OCI-LY7 (cell line): Measurements from ENCODE around the gene GIPC2. TPM values are rescaled to one million over a fixed set of nuclear protein-coding genes. Genes with fewer than 3 reads are reported as not detected.

Experiments used
- BruUV-seq: library from RNA; stranded (reverse); fragments of 400-500 nt; replicated peaks from 2 replicates; lab custom pipeline; 2021; lab: Mats Ljungman, UMichigan
- CTCF ChIA-PET: fragments of 300-600 bp; sonication (Branson Sonifier 250); formaldehyde crosslinking; loops from one replicate; lab custom pipeline; 2022; ENCODE audit warnings: antibody characterized with exemption; ENCODE audit not compliant: unreplicated experiment; lab: Charles Lee
- POLR2A ChIA-PET: fragments of 300-600 bp; sonication (Branson Sonifier 250); formaldehyde crosslinking; loops from one replicate; lab custom pipeline; 2022; ENCODE audit warnings: antibody characterized with exemption; lab: Charles Lee
- DNase-seq: peaks from one replicate; pipeline ENCODE4 v3.0.0-alpha.2; 2015; ENCODE audit warnings: low spot score
- H2AFZ ChIP-seq: fragments of 200-600 bp; sonication (generic), shearing (Covaris generic); 2 replicates; pipeline ENCODE4 v1.6.1; 2014; ENCODE audit warnings: mild to moderate bottlenecking, antibody characterized with exemption, low read length, moderate library complexity
- H3K27ac ChIP-seq: fragments of 200-600 bp; sonication (generic); 2 replicates; pipeline ENCODE4 v1.5.1; 2014; ENCODE audit warnings: mixed run types, low read depth, mild to moderate bottlenecking, moderate library complexity, low read length, inconsistent platforms; ENCODE audit not compliant: poor library complexity, severe bottlenecking
- H3K36me3 ChIP-seq: fragments of 200-600 bp; sonication (generic); 2 replicates; pipeline ENCODE4 v1.6.1; 2014; ENCODE audit warnings: mild to moderate bottlenecking, antibody characterized with exemption, low read length, moderate library complexity, mixed read lengths; ENCODE audit not compliant: insufficient read depth
- H3K4me1 ChIP-seq: fragments of 200-600 bp; sonication (generic); 2 replicates; pipeline ENCODE4 v1.5.1; 2014; ENCODE audit warnings: mild to moderate bottlenecking, low read length; ENCODE audit not compliant: insufficient read depth, poor library complexity, severe bottlenecking
- H3K4me2 ChIP-seq: fragments of 200-600 bp; sonication (generic); 2 replicates; pipeline ENCODE4 v1.6.1; 2014; ENCODE audit warnings: mild to moderate bottlenecking, low read length
- H3K4me3 ChIP-seq: fragments of 200-600 bp; sonication (generic); 2 replicates; pipeline ENCODE4 v1.5.1; 2014; ENCODE audit warnings: mild to moderate bottlenecking, low read depth, low read length; ENCODE audit not compliant: poor library complexity, severe bottlenecking
- H3K79me2 ChIP-seq: fragments of 200-600 bp; sonication (generic); 2 replicates; pipeline ENCODE4 v1.6.1; 2016; ENCODE audit warnings: low read depth, mild to moderate bottlenecking, low read length, moderate library complexity, mixed read lengths; ENCODE audit not compliant: insufficient read depth
- H3K9me2 ChIP-seq: fragments of 200-600 bp; sonication (generic); 2 replicates; pipeline ENCODE4 v1.6.1; 2016; ENCODE audit warnings: mild to moderate bottlenecking, low read length, mixed read lengths; ENCODE audit not compliant: insufficient read depth
- H3K9me3 ChIP-seq: fragments of 200-600 bp; sonication (generic); 2 replicates; pipeline ENCODE4 v1.6.1; 2014; ENCODE audit warnings: mild to moderate bottlenecking, mixed run types, low read length, mixed read lengths
- H4K20me1 ChIP-seq: fragments of 200-600 bp; sonication (generic); 2 replicates; pipeline ENCODE4 v1.6.1; 2014; ENCODE audit warnings: mild to moderate bottlenecking, antibody characterized with exemption, low read length, moderate library complexity, mixed read lengths; ENCODE audit not compliant: insufficient read depth
- CTCF ChIP-seq: fragments of 200-600 bp; sonication (generic); conservative IDR thresholded peaks from 2 replicates; pipeline ENCODE4 v1.5.1; 2014; ENCODE audit warnings: mild to moderate bottlenecking, antibody characterized with exemption, low read length, moderate library complexity, mixed read lengths
- EZH2phosphoT487 ChIP-seq: fragments of 200-600 bp; sonication (generic); IDR thresholded peaks from 2 replicates; pipeline ENCODE4 v1.6.1; 2018; ENCODE audit warnings: low read depth, borderline replicate concordance, mild to moderate bottlenecking, mixed run types, antibody characterized with exemption, low read length, moderate library complexity, mixed read lengths
- intact Hi-C: fragments of 100-400 bp; cut with micrococcal nuclease; formaldehyde crosslinking; loops from one replicate; pipeline ENCODE4 v1.10.0; 2022; ENCODE audit not compliant: unreplicated experiment
- total RNA-seq, 2 experiments: library from RNA; depleted of rRNA in 1 of 2; stranded (reverse); fragments of >200 nt in 1 of 2; shearing (Covaris generic) in 1 of 2; gene quantifications; 2 replicates each; pipeline ENCODE4 v1.2.3, GENCODE V29; 2014 to 2022

The GIPC2 gene
- total RNA-seq, 2 experiments from 2014 or later: not detected

GRCh38 chr1:78007677-78008341 is 38.0 kb upstream of the GIPC2 start:
- Histone ChIP-seq H3K36me3 (no peaks in the 10 kb centered on the region), H2AFZ (no peak overlapping the region), H3K4me1 (peaks cover 36% of the 10 kb centered on the region), H3K9me2 (no peaks in the 10 kb centered on the region), H4K20me1 (no peaks in the 10 kb centered on the region), H3K9me3 (no peaks in the 10 kb centered on the region), H3K79me2 (peaks cover 19% of the 10 kb centered on the region; the same call in 1 of the 2 replicates), H3K27ac (no peak overlapping the region), H3K4me3 (no peak overlapping the region), H3K4me2 (peak overlapping the region; percentile 11; the same call in 1 of the 2 replicates)
- TF ChIP-seq EZH2phosphoT487: no peak
- no peak for TF ChIP-seq CTCF
- ChIA-PET CTCF (no interaction called here), POLR2A (no interaction called here)
- no peak for DNase-seq
- intact Hi-C loops: loop anchor here (10.0 kb wide), 1 partner anchor 253 kb away; the partner anchor contains the start of gene USP33
- BruUV-seq: no TSS peak

- no peak for TF ChIP-seq EZH2phosphoT487
- no peak for TF ChIP-seq CTCF
- CTCF ChIA-PET: no interaction called here
- Histone ChIP-seq H3K36me3 (0 out of 2 replicates have a peak, but pooled peaks cover 5% of the 10 kb centered on the region), H3K4me3 (no peak overlapping the region), H3K27ac (no peak overlapping the region), H3K79me2 (peaks cover 19% of the 10 kb centered on the region; the same call in 1 of the 2 replicates), H3K4me1 (peaks cover 22% of the 10 kb centered on the region), H2AFZ (no peak overlapping the region), H3K9me2 (no peaks in the 10 kb centered on the region), H3K9me3 (no peaks in the 10 kb centered on the region), H3K4me2 (no peak overlapping the region), H4K20me1 (no peaks in the 10 kb centered on the region)
- BruUV-seq: no TSS peak
- intact Hi-C loops: loop anchor here (10.0 kb wide), 1 partner anchor 254 kb away; the partner anchor contains the start of gene USP33
- DNase-seq: no peak
- POLR2A ChIA-PET: interaction anchor here (0.6 to 0.7 kb wide), 2 partner anchors 253 to 325 kb away, joined by 3 to 4 read pairs; no protein-coding TSS in a partner anchor
Observed at GRCh38 chr1:78009276-78009675, 36.5 kb upstream of the GIPC2 start.

DNA sequence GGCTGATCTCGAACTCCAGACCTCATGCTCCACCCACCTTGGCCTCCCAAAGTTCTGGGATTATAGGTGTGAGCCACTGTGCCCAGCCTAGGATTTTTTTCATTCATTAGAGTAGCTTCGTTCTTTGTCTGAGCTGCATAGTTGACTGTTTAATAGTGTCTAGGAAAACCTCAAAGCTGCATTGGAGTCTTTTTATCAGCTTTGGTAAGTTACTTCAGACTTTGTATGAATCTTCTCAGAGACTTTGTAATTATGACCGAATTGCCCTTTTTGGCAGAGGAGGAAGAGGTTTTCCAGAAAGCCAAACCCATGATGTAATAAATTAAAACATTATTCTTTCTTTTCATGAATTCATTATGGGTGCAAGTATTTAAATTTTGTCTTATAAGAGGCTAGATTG is 35.9 kb upstream of the GIPC2 start:
- Histone ChIP-seq H3K9me2 (no peaks in the 10 kb centered on the region), H2AFZ (no peak overlapping the region), H3K4me1 (peaks cover 19% of the 10 kb centered on the region), H3K4me2 (no peak overlapping the region), H3K79me2 (peaks cover 19% of the 10 kb centered on the region; the same call in 1 of the 2 replicates), H3K4me3 (no peak overlapping the region), H3K9me3 (no peaks in the 10 kb centered on the region), H3K36me3 (0 out of 2 replicates have a peak, but pooled peaks cover 5% of the 10 kb centered on the region), H3K27ac (no peak overlapping the region), H4K20me1 (no peaks in the 10 kb centered on the region)
- TF ChIP-seq EZH2phosphoT487: no peak
- TF ChIP-seq CTCF: no peak
- intact Hi-C loops: loop anchor here (10.0 kb wide), 1 partner anchor 255 kb away; the partner anchor contains the start of gene USP33
- DNase-seq: no peak
- ChIA-PET CTCF (no interaction called here), POLR2A (interaction anchor here (0.6 to 1.5 kb wide), 3 partner anchors 8 to 326 kb away, joined by 3 to 6 read pairs (median 4); partner anchors contain the start of gene FUBP1)
- BruUV-seq: no TSS peak
